Endothelial cell of umbilical vein (primary cell): ENCODE measurements around the gene MACROD2. TPM values are rescaled to one million over a fixed set of nuclear protein-coding genes. Genes with fewer than 3 reads are reported as not detected.

Source experiments
- BruUV-seq: library from RNA; stranded (reverse); fragments of 400-500 nt; replicated peaks from 2 replicates; lab custom pipeline; 2021; lab: Mats Ljungman, UMichigan
- CTCF ChIA-PET: fragments of 300-600, 350-600 bp; sonication (Branson Sonifier 250); formaldehyde crosslinking; loops from one replicate; lab custom pipeline; 2021; ENCODE audit warnings: antibody characterized with exemption, inconsistent platforms; lab: Charles Lee
- POLR2A ChIA-PET: fragments of 300-600, 350-600 bp; sonication (Branson Sonifier 250); formaldehyde crosslinking; loops from one replicate; lab custom pipeline; 2021; ENCODE audit warnings: antibody characterized with exemption, inconsistent platforms; lab: Charles Lee
- DNase-seq: peaks from one replicate; pipeline ENCODE4 v3.0.0-alpha.2; 2011; ENCODE audit warnings: low read depth, low spot score
- FAIRE-seq: peaks from 2 replicates; lab custom pipeline; 2011; peaks lifted over from hg19 to GRCh38; lab: Jason Lieb, UNC
- H2AFZ ChIP-seq: 2 replicates; pipeline ENCODE4 v1.6.0; 2012; ENCODE audit warnings: low read depth, low read length, control low read depth, inconsistent platforms
- H3K27ac ChIP-seq: 2 replicates; pipeline ENCODE4 v1.5.1; 2011; ENCODE audit warnings: low read depth, mild to moderate bottlenecking, control low read depth, low read length, moderate library complexity; ENCODE audit not compliant: insufficient read depth
- H3K27me3 ChIP-seq, 2 experiments: 2 replicates each; pipeline versions ENCODE4 v1.6.0 to v1.6.1; 2011; ENCODE audit warnings: low read length in 2 of 2, mixed read lengths in 1 of 2; ENCODE audit not compliant: control insufficient read depth in 2 of 2, insufficient read depth in 2 of 2
- H3K36me3 ChIP-seq, 2 experiments: 2 replicates in 1 of 2; 3 replicates in 1 of 2; pipeline ENCODE4 v1.5.1; 2011; ENCODE audit warnings: low read length in 2 of 2, mild to moderate bottlenecking in 1 of 2, moderate library complexity in 1 of 2; ENCODE audit not compliant: control insufficient read depth in 2 of 2, insufficient read depth in 2 of 2; ENCODE audit errors: extremely low read depth in 1 of 2
- H3K4me1 ChIP-seq: 3 replicates; pipeline ENCODE4 v1.5.1; 2011; ENCODE audit warnings: mild to moderate bottlenecking, low read length; ENCODE audit not compliant: control insufficient read depth, insufficient read depth; ENCODE audit errors: extremely low read depth
- H3K4me2 ChIP-seq: 2 replicates; pipeline ENCODE4 v1.6.1; 2011; ENCODE audit warnings: low read length, control low read depth, mixed read lengths; ENCODE audit not compliant: insufficient read depth
- H3K4me3 ChIP-seq, 3 experiments: fragments of 200-600 bp in 1 of 3; sonication (generic), shearing (Covaris generic) in 1 of 3; replicated peaks in 1 of 3; 2 replicates each; pipeline ENCODE4 v1.5.1; 2011 to 2016; ENCODE audit warnings: control low read depth in 3 of 3, low read length in 3 of 3, mild to moderate bottlenecking in 2 of 3, inconsistent platforms in 1 of 3, low read depth in 1 of 3, moderate library complexity in 1 of 3; ENCODE audit not compliant: insufficient read depth in 1 of 3
- H3K79me2 ChIP-seq: 2 replicates; pipeline ENCODE4 v1.6.0; 2012; ENCODE audit warnings: low read length, inconsistent platforms; ENCODE audit not compliant: control insufficient read depth, insufficient read depth
- H3K9ac ChIP-seq: replicated peaks from 2 replicates; pipeline ENCODE3; 2011; ENCODE audit warnings: low read length, control low read depth; ENCODE audit not compliant: insufficient read depth; ENCODE audit errors: extremely low read depth
- H3K9me1 ChIP-seq: replicated peaks from 3 replicates; pipeline ENCODE4 v1.6.0; 2011; ENCODE audit warnings: mild to moderate bottlenecking, low read length; ENCODE audit not compliant: control insufficient read depth, insufficient read depth; ENCODE audit errors: extremely low read depth
- H3K9me3 ChIP-seq: replicated peaks from 2 replicates; pipeline ENCODE4 v1.5.1; 2012; ENCODE audit warnings: low read length, inconsistent platforms; ENCODE audit not compliant: control insufficient read depth, insufficient read depth
- H4K20me1 ChIP-seq: replicated peaks from 2 replicates; pipeline ENCODE3; 2011; ENCODE audit warnings: mild to moderate bottlenecking, low read length; ENCODE audit not compliant: control insufficient read depth, insufficient read depth; ENCODE audit errors: extremely low read depth
- EZH2 ChIP-seq: IDR thresholded peaks from 2 replicates; pipeline ENCODE4 v1.6.1; 2012; ENCODE audit warnings: borderline replicate concordance, low read depth, mild to moderate bottlenecking, moderate library complexity, low read length, inconsistent platforms; ENCODE audit not compliant: severe bottlenecking
- FOS ChIP-seq: IDR thresholded peaks from 2 replicates; pipeline ENCODE4 v1.6.1; 2011; ENCODE audit warnings: mild to moderate bottlenecking, low read length, moderate library complexity, borderline replicate concordance; ENCODE audit not compliant: insufficient read depth
- GATA2 ChIP-seq: IDR thresholded peaks from 2 replicates; pipeline ENCODE4 v1.7.0; 2011; ENCODE audit warnings: low read depth, mild to moderate bottlenecking, moderate library complexity, mixed read lengths, low read length; ENCODE audit not compliant: insufficient read length, insufficient read depth
- JUN ChIP-seq: IDR thresholded peaks from 2 replicates; pipeline ENCODE4 v1.6.1; 2011; ENCODE audit warnings: borderline replicate concordance, low read depth; ENCODE audit not compliant: insufficient read length, insufficient read depth
- MAX ChIP-seq: IDR thresholded peaks from 2 replicates; pipeline ENCODE4 v1.6.1; 2011; ENCODE audit not compliant: insufficient read depth, insufficient read length
- MYC ChIP-seq: IDR thresholded peaks from one replicate; pipeline ENCODE4 v1.6.1; 2011; ENCODE audit warnings: mild to moderate bottlenecking, low read depth, low read length
- POLR2A ChIP-seq: IDR thresholded peaks from 2 replicates; pipeline ENCODE4 v1.6.1; 2012; ENCODE audit warnings: low read depth, mild to moderate bottlenecking, control low read depth, low read length
- POLR2AphosphoS5 ChIP-seq: IDR thresholded peaks from 2 replicates; pipeline ENCODE4 v1.6.1; 2012; ENCODE audit warnings: low read depth, mild to moderate bottlenecking, control low read depth, low read length, moderate library complexity; ENCODE audit not compliant: insufficient read depth
- dilution Hi-C: fragments of 300-500 bp; cut with MboI; formaldehyde crosslinking; loops from one replicate; pipeline ENCODE4 v1.15.0; 2019; ENCODE audit warnings: low sequenced_read_pairs; ENCODE audit not compliant: extremely low pct_ligation_motif_present
- intact Hi-C: fragments of 100-400 bp; cut with micrococcal nuclease; formaldehyde crosslinking; loops from one replicate; pipeline ENCODE4 v1.10.0; 2022
- polyA plus RNA-seq, 4 experiments: library from polyadenylated mRNA; depleted of rRNA in 3 of 4; stranded (reverse) in 3 of 4; unstranded in 1 of 4; fragments of >200 nt; gene quantifications; 2 replicates each; pipeline versions ENCODE4 v1.2.1 to v1.2.3, GENCODE V29; 2011 to 2012; ENCODE audit warnings: missing spikeins in 1 of 4
- total RNA-seq: library from RNA; stranded (reverse); gene quantifications from 2 replicates; pipeline ENCODE4 v1.2.3, GENCODE V29; 2021
- TF ChIP-seq, protein P1 (sequence below), 2 donors: IDR thresholded peaks; 1 replicate in 1 of 2; 2 replicates in 1 of 2; pipeline ENCODE4 v1.5.1; 2011; ENCODE audit warnings: low read length in 2 of 2, mild to moderate bottlenecking in 2 of 2, moderate library complexity in 2 of 2, control low read depth in 1 of 2, inconsistent platforms in 1 of 2, low read depth in 1 of 2; ENCODE audit not compliant: insufficient read depth in 1 of 2; ENCODE audit errors: extremely low read depth in 1 of 2

MACROD2 gene
- total and polyA plus RNA-seq, 2 donors (not counting 3 experiments of a cell fraction or from before 2014, with no cell fraction given) = 0.11 to 0.73 TPM

DNA sequence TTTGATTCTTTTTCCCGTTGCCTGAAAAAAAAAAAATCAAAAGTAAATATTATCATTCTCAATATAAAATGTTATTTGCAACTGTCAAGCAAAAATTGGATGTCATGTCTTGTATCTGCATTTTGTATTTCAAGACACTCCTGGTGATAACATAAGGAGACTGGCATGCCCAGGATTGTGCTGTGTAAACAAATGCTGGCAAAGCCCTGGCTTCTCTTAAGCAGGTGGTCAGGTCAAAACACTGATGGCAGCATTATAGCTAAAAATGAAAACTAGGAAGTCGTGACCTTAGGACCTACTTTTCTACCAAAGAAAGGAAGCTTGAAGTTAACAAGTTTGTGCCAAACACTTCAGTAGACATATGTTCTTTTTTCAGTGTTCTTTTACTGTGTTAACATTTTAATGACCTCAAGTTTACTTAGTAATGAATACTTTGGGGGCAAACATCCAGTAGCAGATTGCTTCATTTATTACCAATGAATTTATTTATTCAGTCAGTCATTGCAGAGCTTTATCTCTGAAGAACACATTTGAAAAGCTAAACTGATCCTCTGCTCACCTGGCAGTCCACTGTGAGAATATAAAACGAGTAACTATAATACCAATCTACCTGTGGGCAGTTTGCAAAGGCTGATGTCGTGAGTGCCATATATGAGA, 585.2 kb downstream of the MACROD2 start:
- no peak overlapping the region for H3K4me3 ChIP-seq
- POLR2A ChIA-PET = no interaction called here
- CTCF ChIA-PET = interaction anchor here (1.2 kb wide), 1 partner anchor 243 kb away, joined by 3 read pairs; no protein-coding TSS in a partner anchor
- TF ChIP-seq POLR2A (no peak), GATA2 (no peak), EZH2 (no peak), FOS (no peak), MYC (no peak), JUN (no peak), POLR2AphosphoS5 (no peak), MAX (no peak)
- TF ChIP-seq, protein P1, sequence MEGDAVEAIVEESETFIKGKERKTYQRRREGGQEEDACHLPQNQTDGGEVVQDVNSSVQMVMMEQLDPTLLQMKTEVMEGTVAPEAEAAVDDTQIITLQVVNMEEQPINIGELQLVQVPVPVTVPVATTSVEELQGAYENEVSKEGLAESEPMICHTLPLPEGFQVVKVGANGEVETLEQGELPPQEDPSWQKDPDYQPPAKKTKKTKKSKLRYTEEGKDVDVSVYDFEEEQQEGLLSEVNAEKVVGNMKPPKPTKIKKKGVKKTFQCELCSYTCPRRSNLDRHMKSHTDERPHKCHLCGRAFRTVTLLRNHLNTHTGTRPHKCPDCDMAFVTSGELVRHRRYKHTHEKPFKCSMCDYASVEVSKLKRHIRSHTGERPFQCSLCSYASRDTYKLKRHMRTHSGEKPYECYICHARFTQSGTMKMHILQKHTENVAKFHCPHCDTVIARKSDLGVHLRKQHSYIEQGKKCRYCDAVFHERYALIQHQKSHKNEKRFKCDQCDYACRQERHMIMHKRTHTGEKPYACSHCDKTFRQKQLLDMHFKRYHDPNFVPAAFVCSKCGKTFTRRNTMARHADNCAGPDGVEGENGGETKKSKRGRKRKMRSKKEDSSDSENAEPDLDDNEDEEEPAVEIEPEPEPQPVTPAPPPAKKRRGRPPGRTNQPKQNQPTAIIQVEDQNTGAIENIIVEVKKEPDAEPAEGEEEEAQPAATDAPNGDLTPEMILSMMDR (IDR thresholded peaks at IDR 0.05; ENCODE audit: extremely low read depth in 1 of 2, insufficient read depth in 1 of 2, low read depth in 1 of 2, low read length in 2 of 2) = no peak
- no peak overlapping the region for H2AFZ ChIP-seq
- DNase-seq (no peak), FAIRE-seq (peak; percentile 24)
- H4K20me1 ChIP-seq = no peaks in the 10 kb centered on the region
- no peaks in the 10 kb centered on the region for H3K79me2 ChIP-seq
- H3K9me1 ChIP-seq = no peaks in the 10 kb centered on the region
- no peak overlapping the region for H3K4me2 ChIP-seq
- no peaks in the 10 kb centered on the region for H3K36me3 ChIP-seq
- H3K27ac ChIP-seq = no peak overlapping the region
- no peaks in the 10 kb centered on the region for H3K9me3 ChIP-seq
- no peaks in the 10 kb centered on the region for H3K27me3 ChIP-seq
- no peak overlapping the region for H3K9ac ChIP-seq
- dilution Hi-C loops (no loop called here), intact Hi-C loops (no loop called here)
- no TSS peak for BruUV-seq
- no peaks in the 10 kb centered on the region for H3K4me1 ChIP-seq
